ENCODE measurements around the gene ADCY7. TPM values are rescaled to one million over a fixed set of nuclear protein-coding genes. Genes with fewer than 3 reads are reported as not detected.

Gene ADCY7
- total and polyA plus RNA-seq, 9 of the 15 experiments (the other 6 are each of a cell fraction or from before 2014, with no cell fraction given): 2.3 to 108 (median 28.6) TPM

DNA sequence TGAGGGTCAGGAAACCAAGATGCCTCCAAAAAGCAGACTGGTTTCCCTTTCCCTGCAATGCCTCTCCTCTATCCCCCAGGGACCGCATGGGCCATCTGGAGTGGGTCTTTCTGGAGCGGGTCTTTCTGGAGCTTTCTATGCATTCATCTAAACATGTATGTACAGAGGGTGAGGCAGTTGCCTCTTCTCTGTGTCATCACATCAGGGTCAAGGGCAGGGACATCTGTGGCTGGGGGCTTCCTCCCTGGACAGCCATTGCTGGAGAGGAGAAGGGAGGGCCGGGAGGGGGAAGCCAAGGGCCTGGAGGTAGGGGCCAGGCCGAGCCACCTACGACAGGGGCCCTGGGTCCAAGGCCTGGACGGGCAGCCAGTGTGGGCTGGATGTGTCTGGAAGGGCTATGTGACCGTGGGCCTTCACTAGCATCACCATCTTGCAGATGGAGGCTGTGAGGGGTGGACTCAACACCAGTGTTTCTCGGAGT is 840 bp downstream of the ADCY7 start:
- in situ Hi-C loops (cut with MboI): loop anchor here (25.0 kb wide), 1 partner anchor 1655 kb away; the partner anchor contains the start of gene N4BP1
- no peaks in the 10 kb centered on the region for H3K9me3 ChIP-seq (replicated peaks; ENCODE audit: control insufficient read depth, insufficient read depth, low read depth, low read length)
- intact Hi-C loops (cut with micrococcal nuclease): no loop called here
- FAIRE-seq (no peak), ATAC-seq (peak; percentile 3), DNase-seq (ENCODE audit: extremely low read depth in 1 of 4, low spot score in 3 of 4) (no peak)
- peaks cover 28% of the 10 kb centered on the region; the same call in 2 of the 3 replicates for H3K36me3 ChIP-seq (ENCODE audit: control insufficient read depth, insufficient read depth, low read length)
- WGBS (ENCODE audit: insufficient coverage, low coverage, missing lambda C conversion rate): 3% methylated on average over 7 of the region's 8 CpGs
- H3K4me1 ChIP-seq (replicated peaks in 1 of 2; ENCODE audit: control insufficient read depth in 2 of 2, insufficient read depth in 2 of 2, low read length in 2 of 2): peaks cover 63 to 87% of the 10 kb centered on the region in 2 experiments
- ChIA-PET POLR2A (interaction anchor here (0.6 to 2.8 kb wide), 5 partner anchors 11 to 27 kb away, joined by 3 to 13 read pairs (median 5); no protein-coding TSS in a partner anchor), CTCF (ENCODE audit: low intra/inter-chr PET ratio) (interaction anchor here (0.6 kb wide), 1 partner anchor 53 kb away, joined by 3 read pairs; no protein-coding TSS in a partner anchor)
- no peaks in the 10 kb centered on the region for H3K27me3 ChIP-seq (ENCODE audit: control insufficient read depth in 2 of 2, insufficient read depth in 2 of 2, low read length in 2 of 2)
- H3K27ac ChIP-seq (ENCODE audit: extremely low read depth, low read depth, low read length): peak overlapping the region; percentile 91
- H2AFZ ChIP-seq (ENCODE audit: low read depth, low read length): peak overlapping the region; percentile 11; the same call in 1 of the 2 replicates
- 0 out of 2 replicates have a peak, but pooled peaks cover 1% of the 10 kb centered on the region for H4K20me1 ChIP-seq (replicated peaks; ENCODE audit: control insufficient read depth, insufficient read depth, low read length)
- H3K9ac ChIP-seq (ENCODE audit: insufficient read depth in 1 of 2, low read depth in 2 of 2, low read length in 2 of 2): peak overlapping the region; percentile 83 to 95
- peak overlapping the region; percentile 84 for H3K4me2 ChIP-seq (ENCODE audit: insufficient read depth, low read length)
- BruUV-seq (replicated peaks): no TSS peak
- peak overlapping the region; percentile 54 for H3K4me3 ChIP-seq
- H3K9me1 ChIP-seq (ENCODE audit: control insufficient read depth, insufficient read depth, low read length): no peaks in the 10 kb centered on the region
- peaks cover 98% of the 10 kb centered on the region for H3K79me2 ChIP-seq (ENCODE audit: control insufficient read depth, insufficient read depth, low read length)
- peak in 1 of 3 experiments; percentile 74 for TF ChIP-seq YY1 (IDR thresholded peaks at IDR 0.05; ENCODE audit: borderline replicate concordance in 1 of 3, control insufficient read depth in 1 of 3, extremely low read depth in 1 of 3, insufficient read depth in 3 of 3, insufficient read length in 1 of 3, insufficient replicate concordance in 2 of 3, low read depth in 1 of 3, low read length in 2 of 3)
- no peak for TF ChIP-seq TCFL5 (CRISPR knock-in tag; conservative IDR thresholded peaks at IDR 0.05)
- TF ChIP-seq SUPT5H (IDR thresholded peaks at IDR 0.05): no peak
- TF ChIP-seq SMAD3 (CRISPR knock-in tag; conservative IDR thresholded peaks at IDR 0.05): no peak
- TF ChIP-seq ZNF24 (IDR thresholded peaks at IDR 0.05): no peak
- TF ChIP-seq JUNB (CRISPR knock-in tag; conservative IDR thresholded peaks at IDR 0.05): no peak
- no peak for TF ChIP-seq MXI1 (IDR thresholded peaks at IDR 0.05; ENCODE audit: low read depth, low read length)
- peak in 1 of 2 experiments; percentile 60; a peak in 1 of 4 replicates for TF ChIP-seq SRF (CRISPR knock-in tag; IDR thresholded peaks at IDR 0.05)
- TF ChIP-seq BCL6 (CRISPR knock-in tag; IDR thresholded peaks at IDR 0.05): no peak
- no peak for TF ChIP-seq GABPA (tag; conservative IDR thresholded peaks at IDR 0.05; ENCODE audit: low read depth)
- no peak for TF ChIP-seq FOXJ2 (tag; IDR thresholded peaks at IDR 0.05)
- 0 out of 2 replicates have a peak, but pooled peaks have one; percentile 9 for TF ChIP-seq ELF1 (tag; IDR thresholded peaks at IDR 0.05)
- TF ChIP-seq, protein P1, sequence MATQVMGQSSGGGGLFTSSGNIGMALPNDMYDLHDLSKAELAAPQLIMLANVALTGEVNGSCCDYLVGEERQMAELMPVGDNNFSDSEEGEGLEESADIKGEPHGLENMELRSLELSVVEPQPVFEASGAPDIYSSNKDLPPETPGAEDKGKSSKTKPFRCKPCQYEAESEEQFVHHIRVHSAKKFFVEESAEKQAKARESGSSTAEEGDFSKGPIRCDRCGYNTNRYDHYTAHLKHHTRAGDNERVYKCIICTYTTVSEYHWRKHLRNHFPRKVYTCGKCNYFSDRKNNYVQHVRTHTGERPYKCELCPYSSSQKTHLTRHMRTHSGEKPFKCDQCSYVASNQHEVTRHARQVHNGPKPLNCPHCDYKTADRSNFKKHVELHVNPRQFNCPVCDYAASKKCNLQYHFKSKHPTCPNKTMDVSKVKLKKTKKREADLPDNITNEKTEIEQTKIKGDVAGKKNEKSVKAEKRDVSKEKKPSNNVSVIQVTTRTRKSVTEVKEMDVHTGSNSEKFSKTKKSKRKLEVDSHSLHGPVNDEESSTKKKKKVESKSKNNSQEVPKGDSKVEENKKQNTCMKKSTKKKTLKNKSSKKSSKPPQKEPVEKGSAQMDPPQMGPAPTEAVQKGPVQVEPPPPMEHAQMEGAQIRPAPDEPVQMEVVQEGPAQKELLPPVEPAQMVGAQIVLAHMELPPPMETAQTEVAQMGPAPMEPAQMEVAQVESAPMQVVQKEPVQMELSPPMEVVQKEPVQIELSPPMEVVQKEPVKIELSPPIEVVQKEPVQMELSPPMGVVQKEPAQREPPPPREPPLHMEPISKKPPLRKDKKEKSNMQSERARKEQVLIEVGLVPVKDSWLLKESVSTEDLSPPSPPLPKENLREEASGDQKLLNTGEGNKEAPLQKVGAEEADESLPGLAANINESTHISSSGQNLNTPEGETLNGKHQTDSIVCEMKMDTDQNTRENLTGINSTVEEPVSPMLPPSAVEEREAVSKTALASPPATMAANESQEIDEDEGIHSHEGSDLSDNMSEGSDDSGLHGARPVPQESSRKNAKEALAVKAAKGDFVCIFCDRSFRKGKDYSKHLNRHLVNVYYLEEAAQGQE (IDR thresholded peaks at IDR 0.05; ENCODE audit: borderline replicate concordance): peak; percentile 10; the same call in 1 of the 2 replicates
- TF ChIP-seq, protein P1 (CRISPR knock-in tag; IDR thresholded peaks at IDR 0.05; ENCODE audit: low read depth): no peak
- no peak for TF ChIP-seq TAL1 (IDR thresholded peaks at IDR 0.05)
- no peak for TF ChIP-seq HMG20B (CRISPR knock-in tag; IDR thresholded peaks at IDR 0.05)
